SK-N-SH treated with all-trans-retinoic acid at 6 μM for 48 hours (cell line): Measurements from ENCODE around the gene MAST4.

Experiments
- ATAC-seq: fragments of 200-7000 bp; cut with Tn5 transposase; 3 replicates; pipeline ENCODE4 v1.9.1; 2020; ENCODE audit warnings: mild to moderate bottlenecking, moderate library complexity
- ARNTL ChIP-seq: fragments of 450-650 bp; formaldehyde crosslinking; IDR thresholded peaks from 2 replicates; pipeline ENCODE4 v1.5.0; 2020; ENCODE audit warnings: low read depth, mild to moderate bottlenecking, moderate library complexity, borderline replicate concordance
- BACH2 ChIP-seq: fragments of 250-450 bp; sonication (Bioruptor Pico); IDR thresholded peaks from 2 replicates; pipeline ENCODE4 v1.9.0; 2021; ENCODE audit warnings: mild to moderate bottlenecking, borderline replicate concordance
- CSDC2 ChIP-seq: fragments of 250-450 bp; sonication (Bioruptor Pico); IDR thresholded peaks from 2 replicates; pipeline ENCODE4 v1.5.0; 2020; ENCODE audit warnings: mild to moderate bottlenecking, moderate library complexity
- ESRRG ChIP-seq: fragments of 250-450 bp; sonication (Bioruptor Pico); IDR thresholded peaks from 2 replicates; pipeline ENCODE4 v1.6.1; 2021; ENCODE audit warnings: mild to moderate bottlenecking
- GLIS3 ChIP-seq: fragments of 250-450 bp; sonication (Bioruptor Pico); IDR thresholded peaks from 2 replicates; pipeline ENCODE4 v1.5.0; 2020; ENCODE audit warnings: mild to moderate bottlenecking, moderate library complexity
- ISL1 ChIP-seq: fragments of 250-450 bp; sonication (Bioruptor Pico); IDR thresholded peaks from 2 replicates; pipeline ENCODE4 v2.1.2; 2022; ENCODE audit warnings: mild to moderate bottlenecking, moderate library complexity
- OSR1 ChIP-seq: fragments of 250-450 bp; sonication (Bioruptor Pico); IDR thresholded peaks from 2 replicates; pipeline ENCODE4 v1.8.0; 2022; ENCODE audit warnings: moderate library complexity, mild to moderate bottlenecking, inconsistent platforms
- RARB ChIP-seq: fragments of 250-450 bp; sonication (Bioruptor Pico); IDR thresholded peaks from 2 replicates; pipeline ENCODE4 v1.8.0; 2021; ENCODE audit warnings: mild to moderate bottlenecking, moderate library complexity
- SNAI2 ChIP-seq: fragments of 250-450 bp; sonication (Bioruptor Pico); IDR thresholded peaks from 2 replicates; pipeline ENCODE4 v1.5.0; 2020; ENCODE audit warnings: mild to moderate bottlenecking, moderate library complexity
- TCF4 ChIP-seq: fragments of 250-450 bp; sonication (Bioruptor Pico); IDR thresholded peaks from 2 replicates; pipeline ENCODE4 v1.8.0; 2021; ENCODE audit warnings: mild to moderate bottlenecking, moderate library complexity, borderline replicate concordance
- TOX ChIP-seq: fragments of 250-450 bp; sonication (Bioruptor Pico); IDR thresholded peaks from 2 replicates; pipeline ENCODE4 v1.8.0; 2021; ENCODE audit warnings: mild to moderate bottlenecking, moderate library complexity, borderline replicate concordance
- ZC3H10 ChIP-seq: fragments of 250-450 bp; sonication (Bioruptor Pico); IDR thresholded peaks from 2 replicates; pipeline ENCODE4 v1.5.1; 2021; ENCODE audit warnings: mild to moderate bottlenecking, moderate library complexity
- ZFP3 ChIP-seq: fragments of 250-450 bp; sonication (Bioruptor Pico); IDR thresholded peaks from 2 replicates; pipeline ENCODE4 v1.5.0; 2020; ENCODE audit warnings: mild to moderate bottlenecking, moderate library complexity
- ZFP30 ChIP-seq: fragments of 450-650 bp; formaldehyde crosslinking; IDR thresholded peaks from 2 replicates; pipeline ENCODE4 v1.5.0; 2022; ENCODE audit warnings: mild to moderate bottlenecking, moderate library complexity
- ZNF565 ChIP-seq: fragments of 450-650 bp; formaldehyde crosslinking; conservative IDR thresholded peaks from 2 replicates; pipeline ENCODE4 v1.5.0; 2020; ENCODE audit warnings: low read depth, mild to moderate bottlenecking, moderate library complexity
- ZNF70 ChIP-seq: fragments of 450-650 bp; formaldehyde crosslinking; IDR thresholded peaks from 2 replicates; pipeline ENCODE4 v1.5.0; 2020; ENCODE audit warnings: mild to moderate bottlenecking, moderate library complexity
- TF ChIP-seq, protein P1 (sequence below): fragments of 250-450 bp; sonication (Bioruptor Pico); IDR thresholded peaks from 2 replicates; pipeline ENCODE4 v1.8.0; 2020; ENCODE audit warnings: mild to moderate bottlenecking, moderate library complexity, borderline replicate concordance
- TF ChIP-seq, protein P2 (sequence below): fragments of 250-450 bp; sonication (Bioruptor Pico); IDR thresholded peaks from 2 replicates; pipeline ENCODE4 v1.5.0; 2020; ENCODE audit warnings: mild to moderate bottlenecking, moderate library complexity
- TF ChIP-seq, protein P3 (sequence below): fragments of 250-450 bp; sonication (Bioruptor Pico); IDR thresholded peaks from 2 replicates; pipeline ENCODE4 v1.5.1; 2021; ENCODE audit warnings: mild to moderate bottlenecking, moderate library complexity
- TF ChIP-seq, protein P4 (sequence below): fragments of 250-450 bp; sonication (Bioruptor Pico); IDR thresholded peaks from 2 replicates; pipeline ENCODE4 v1.8.0; 2021; ENCODE audit warnings: low read depth, mild to moderate bottlenecking, moderate library complexity, borderline replicate concordance
- TF ChIP-seq, protein P5 (sequence below): fragments of 250-450 bp; sonication (Bioruptor Pico); IDR thresholded peaks from 2 replicates; pipeline ENCODE4 v1.5.1; 2020; ENCODE audit warnings: low read depth, mild to moderate bottlenecking, moderate library complexity

Gene MAST4

DNA sequence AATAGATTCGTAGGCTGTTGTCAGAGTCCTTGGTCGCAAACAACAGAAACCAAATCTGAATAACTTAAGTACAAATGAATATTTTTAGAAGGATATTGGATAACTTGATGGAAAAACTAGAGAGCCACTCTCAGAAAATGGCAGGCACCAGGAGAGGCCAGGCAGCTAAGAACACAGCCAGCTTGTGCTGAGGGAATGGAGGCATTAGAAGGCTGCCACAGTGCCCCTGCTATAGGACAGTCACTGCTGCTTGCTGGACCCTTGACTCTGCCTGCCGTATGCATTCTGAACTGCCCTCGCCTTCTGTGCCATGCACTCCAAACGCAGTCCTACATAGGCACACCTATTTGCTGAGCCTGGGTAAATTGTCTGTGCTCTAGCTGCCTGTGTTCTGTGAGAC lies 78.6 kb downstream of the MAST4 start:
- no peak for TF ChIP-seq RARB (CRISPR knock-in tag)
- no peak for TF ChIP-seq TOX
- no peak for TF ChIP-seq BACH2 (CRISPR knock-in tag)
- no peak for TF ChIP-seq ZNF565 (CRISPR knock-in tag)
- TF ChIP-seq, protein P1, sequence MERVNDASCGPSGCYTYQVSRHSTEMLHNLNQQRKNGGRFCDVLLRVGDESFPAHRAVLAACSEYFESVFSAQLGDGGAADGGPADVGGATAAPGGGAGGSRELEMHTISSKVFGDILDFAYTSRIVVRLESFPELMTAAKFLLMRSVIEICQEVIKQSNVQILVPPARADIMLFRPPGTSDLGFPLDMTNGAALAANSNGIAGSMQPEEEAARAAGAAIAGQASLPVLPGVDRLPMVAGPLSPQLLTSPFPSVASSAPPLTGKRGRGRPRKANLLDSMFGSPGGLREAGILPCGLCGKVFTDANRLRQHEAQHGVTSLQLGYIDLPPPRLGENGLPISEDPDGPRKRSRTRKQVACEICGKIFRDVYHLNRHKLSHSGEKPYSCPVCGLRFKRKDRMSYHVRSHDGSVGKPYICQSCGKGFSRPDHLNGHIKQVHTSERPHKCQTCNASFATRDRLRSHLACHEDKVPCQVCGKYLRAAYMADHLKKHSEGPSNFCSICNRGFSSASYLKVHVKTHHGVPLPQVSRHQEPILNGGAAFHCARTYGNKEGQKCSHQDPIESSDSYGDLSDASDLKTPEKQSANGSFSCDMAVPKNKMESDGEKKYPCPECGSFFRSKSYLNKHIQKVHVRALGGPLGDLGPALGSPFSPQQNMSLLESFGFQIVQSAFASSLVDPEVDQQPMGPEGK (CRISPR knock-in tag): no peak
- no peak for TF ChIP-seq GLIS3 (CRISPR knock-in tag)
- no peak for TF ChIP-seq ARNTL (CRISPR knock-in tag)
- TF ChIP-seq ESRRG (CRISPR knock-in tag): no peak
- TF ChIP-seq ZNF70 (CRISPR knock-in tag): no peak
- TF ChIP-seq ZFP3: no peak
- no peak for TF ChIP-seq ZC3H10 (CRISPR knock-in tag)
- TF ChIP-seq, protein P2, sequence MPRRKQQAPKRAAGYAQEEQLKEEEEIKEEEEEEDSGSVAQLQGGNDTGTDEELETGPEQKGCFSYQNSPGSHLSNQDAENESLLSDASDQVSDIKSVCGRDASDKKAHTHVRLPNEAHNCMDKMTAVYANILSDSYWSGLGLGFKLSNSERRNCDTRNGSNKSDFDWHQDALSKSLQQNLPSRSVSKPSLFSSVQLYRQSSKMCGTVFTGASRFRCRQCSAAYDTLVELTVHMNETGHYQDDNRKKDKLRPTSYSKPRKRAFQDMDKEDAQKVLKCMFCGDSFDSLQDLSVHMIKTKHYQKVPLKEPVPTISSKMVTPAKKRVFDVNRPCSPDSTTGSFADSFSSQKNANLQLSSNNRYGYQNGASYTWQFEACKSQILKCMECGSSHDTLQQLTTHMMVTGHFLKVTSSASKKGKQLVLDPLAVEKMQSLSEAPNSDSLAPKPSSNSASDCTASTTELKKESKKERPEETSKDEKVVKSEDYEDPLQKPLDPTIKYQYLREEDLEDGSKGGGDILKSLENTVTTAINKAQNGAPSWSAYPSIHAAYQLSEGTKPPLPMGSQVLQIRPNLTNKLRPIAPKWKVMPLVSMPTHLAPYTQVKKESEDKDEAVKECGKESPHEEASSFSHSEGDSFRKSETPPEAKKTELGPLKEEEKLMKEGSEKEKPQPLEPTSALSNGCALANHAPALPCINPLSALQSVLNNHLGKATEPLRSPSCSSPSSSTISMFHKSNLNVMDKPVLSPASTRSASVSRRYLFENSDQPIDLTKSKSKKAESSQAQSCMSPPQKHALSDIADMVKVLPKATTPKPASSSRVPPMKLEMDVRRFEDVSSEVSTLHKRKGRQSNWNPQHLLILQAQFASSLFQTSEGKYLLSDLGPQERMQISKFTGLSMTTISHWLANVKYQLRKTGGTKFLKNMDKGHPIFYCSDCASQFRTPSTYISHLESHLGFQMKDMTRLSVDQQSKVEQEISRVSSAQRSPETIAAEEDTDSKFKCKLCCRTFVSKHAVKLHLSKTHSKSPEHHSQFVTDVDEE (CRISPR knock-in tag): no peak
- TF ChIP-seq TCF4: no peak
- TF ChIP-seq OSR1: no peak
- TF ChIP-seq ZFP30 (CRISPR knock-in tag): no peak
- no peak for TF ChIP-seq ISL1
- TF ChIP-seq, protein P3, sequence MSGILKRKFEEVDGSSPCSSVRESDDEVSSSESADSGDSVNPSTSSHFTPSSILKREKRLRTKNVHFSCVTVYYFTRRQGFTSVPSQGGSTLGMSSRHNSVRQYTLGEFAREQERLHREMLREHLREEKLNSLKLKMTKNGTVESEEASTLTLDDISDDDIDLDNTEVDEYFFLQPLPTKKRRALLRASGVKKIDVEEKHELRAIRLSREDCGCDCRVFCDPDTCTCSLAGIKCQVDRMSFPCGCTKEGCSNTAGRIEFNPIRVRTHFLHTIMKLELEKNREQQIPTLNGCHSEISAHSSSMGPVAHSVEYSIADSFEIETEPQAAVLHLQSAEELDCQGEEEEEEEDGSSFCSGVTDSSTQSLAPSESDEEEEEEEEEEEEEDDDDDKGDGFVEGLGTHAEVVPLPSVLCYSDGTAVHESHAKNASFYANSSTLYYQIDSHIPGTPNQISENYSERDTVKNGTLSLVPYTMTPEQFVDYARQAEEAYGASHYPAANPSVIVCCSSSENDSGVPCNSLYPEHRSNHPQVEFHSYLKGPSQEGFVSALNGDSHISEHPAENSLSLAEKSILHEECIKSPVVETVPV (CRISPR knock-in tag): no peak
- no peak for TF ChIP-seq CSDC2 (CRISPR knock-in tag)
- TF ChIP-seq, protein P4, sequence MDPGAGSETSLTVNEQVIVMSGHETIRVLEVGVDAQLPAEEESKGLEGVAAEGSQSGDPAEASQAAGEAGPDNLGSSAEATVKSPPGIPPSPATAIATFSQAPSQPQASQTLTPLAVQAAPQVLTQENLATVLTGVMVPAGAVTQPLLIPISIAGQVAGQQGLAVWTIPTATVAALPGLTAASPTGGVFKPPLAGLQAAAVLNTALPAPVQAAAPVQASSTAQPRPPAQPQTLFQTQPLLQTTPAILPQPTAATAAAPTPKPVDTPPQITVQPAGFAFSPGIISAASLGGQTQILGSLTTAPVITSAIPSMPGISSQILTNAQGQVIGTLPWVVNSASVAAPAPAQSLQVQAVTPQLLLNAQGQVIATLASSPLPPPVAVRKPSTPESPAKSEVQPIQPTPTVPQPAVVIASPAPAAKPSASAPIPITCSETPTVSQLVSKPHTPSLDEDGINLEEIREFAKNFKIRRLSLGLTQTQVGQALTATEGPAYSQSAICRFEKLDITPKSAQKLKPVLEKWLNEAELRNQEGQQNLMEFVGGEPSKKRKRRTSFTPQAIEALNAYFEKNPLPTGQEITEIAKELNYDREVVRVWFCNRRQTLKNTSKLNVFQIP (CRISPR knock-in tag): no peak
- TF ChIP-seq, protein P5, sequence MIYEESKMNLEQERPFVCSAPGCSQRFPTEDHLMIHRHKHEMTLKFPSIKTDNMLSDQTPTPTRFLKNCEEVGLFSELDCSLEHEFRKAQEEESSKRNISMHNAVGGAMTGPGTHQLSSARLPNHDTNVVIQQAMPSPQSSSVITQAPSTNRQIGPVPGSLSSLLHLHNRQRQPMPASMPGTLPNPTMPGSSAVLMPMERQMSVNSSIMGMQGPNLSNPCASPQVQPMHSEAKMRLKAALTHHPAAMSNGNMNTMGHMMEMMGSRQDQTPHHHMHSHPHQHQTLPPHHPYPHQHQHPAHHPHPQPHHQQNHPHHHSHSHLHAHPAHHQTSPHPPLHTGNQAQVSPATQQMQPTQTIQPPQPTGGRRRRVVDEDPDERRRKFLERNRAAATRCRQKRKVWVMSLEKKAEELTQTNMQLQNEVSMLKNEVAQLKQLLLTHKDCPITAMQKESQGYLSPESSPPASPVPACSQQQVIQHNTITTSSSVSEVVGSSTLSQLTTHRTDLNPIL (CRISPR knock-in tag): no peak
- TF ChIP-seq, all 23 proteins: peak for 0
- no peak for ATAC-seq

DNA sequence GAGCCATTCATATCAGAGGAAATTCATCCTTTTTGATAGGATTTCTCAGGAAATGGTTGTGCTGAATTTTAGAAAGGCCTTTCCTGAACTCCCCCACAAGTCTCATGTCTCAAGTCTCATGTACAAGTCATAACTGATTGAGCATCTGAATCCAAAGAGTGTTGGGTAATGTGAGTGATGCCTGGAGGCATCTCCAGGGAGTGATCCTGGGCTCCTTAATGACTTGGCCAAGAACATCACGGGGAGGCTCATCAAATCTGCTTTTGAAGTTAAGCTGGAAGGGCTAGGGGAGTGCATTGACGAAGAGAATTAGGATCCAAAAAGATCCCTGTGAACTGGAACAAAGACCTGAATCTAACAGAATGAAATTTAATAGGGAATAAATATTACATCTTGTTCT lies 79.2 kb downstream of the MAST4 start:
- ATAC-seq: no peak
- TF ChIP-seq ZNF565 (CRISPR knock-in tag) (no peak), GLIS3 (CRISPR knock-in tag) (no peak), SNAI2 (no peak), ZC3H10 (CRISPR knock-in tag) (no peak), ZFP3 (no peak), CSDC2 (CRISPR knock-in tag) (no peak), ZNF70 (CRISPR knock-in tag) (no peak), ESRRG (CRISPR knock-in tag) (no peak)
- TF ChIP-seq, protein P1 (CRISPR knock-in tag): no peak
- TF ChIP-seq, protein P2 (CRISPR knock-in tag): no peak
- TF ChIP-seq, protein P3 (CRISPR knock-in tag): no peak
- TF ChIP-seq, protein P5 (CRISPR knock-in tag): no peak
